K562 treated with DMSO at 1 percent for 24 hours (cell line): ENCODE data around the gene GRAMD1C. TPM values are rescaled to one million over a fixed set of nuclear protein-coding genes. Genes with fewer than 3 reads are reported as not detected.

Experiments used
- total RNA-seq: library from RNA; unstranded; fragments of 300-600 nt; gene quantifications from 2 replicates; pipeline ENCODE4 v1.2.3, GENCODE V29; 2022; ENCODE audit warnings: low read depth; ENCODE audit not compliant: insufficient read depth

Gene GRAMD1C
- not detected in 2 replicates for total RNA-seq

DNA sequence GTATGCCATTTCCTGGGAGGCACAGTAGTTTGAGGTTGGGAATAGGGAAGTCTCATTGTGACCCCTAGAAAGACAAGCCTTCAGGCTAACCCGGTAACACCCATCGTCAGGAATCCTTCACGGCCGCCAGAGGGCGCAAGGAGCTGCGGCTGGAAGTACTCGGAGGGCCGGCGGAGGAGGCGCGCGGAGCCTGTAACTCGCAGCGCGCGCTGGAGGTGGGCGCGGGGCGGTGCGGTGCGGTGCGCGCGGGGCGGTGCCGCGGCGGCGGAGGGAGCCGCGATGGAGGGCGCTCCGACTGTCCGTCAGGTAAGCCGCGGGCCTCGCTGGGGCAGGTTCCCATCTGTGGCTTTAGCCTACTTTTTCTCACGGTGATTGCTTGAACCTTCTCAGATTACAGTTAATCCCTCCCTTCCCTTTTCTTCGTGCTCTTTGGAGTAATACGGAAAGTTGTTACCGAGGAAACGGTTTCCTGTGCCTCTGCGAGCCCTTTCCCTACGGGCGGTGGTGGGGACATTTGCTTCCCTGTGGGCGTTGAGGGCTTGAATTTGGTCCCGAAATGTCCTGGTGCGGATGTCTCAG is at the start of gene GRAMD1C:
TSS of gene GRAMD1C (plus strand) at position 158 of the 579 bp plus-strand sequence. CDS start at position 280, 122 bp downstream.

DNA sequence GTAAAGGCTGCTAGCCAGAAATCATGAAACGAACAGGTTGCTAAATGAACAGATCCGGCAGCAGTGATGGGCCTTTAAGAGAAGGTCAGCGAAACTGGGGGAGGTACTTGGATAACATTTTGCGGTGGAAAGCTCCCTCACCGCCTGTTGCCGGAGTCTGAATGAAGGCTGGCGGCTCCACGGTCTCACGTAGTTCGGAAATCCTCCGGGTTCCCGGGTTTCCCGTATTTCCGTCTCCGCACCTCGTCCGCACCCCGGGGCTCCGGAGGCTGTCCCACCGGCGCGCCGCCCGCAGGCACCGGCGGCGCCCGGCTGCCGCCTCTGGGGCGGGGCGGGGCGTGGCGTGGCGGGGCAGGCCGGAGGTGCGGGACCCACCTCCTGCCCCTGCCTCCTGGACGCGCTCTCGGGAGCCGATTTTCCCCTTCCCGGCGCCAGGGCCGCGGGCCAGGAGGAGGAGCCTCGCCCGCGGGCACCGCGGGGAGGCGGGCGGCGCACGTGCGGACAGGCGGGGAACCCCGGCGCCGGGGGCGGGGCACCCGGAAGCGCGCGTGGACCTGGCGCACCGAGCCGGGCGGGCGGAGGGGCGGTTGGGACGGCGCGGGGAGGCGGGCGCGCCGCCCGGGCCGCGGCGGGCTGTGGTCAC is 108.9 kb downstream of the GRAMD1C start, which contains the start of gene ZDHHC23:
TSS of gene ZDHHC23 (plus strand) at position 642 of the 643 bp plus-strand sequence. CDS start 790 bp downstream, outside the sequence.

Other genes with a start within 250 kb of the GRAMD1C start
- gene USF3, start 142.1 kb upstream of the GRAMD1C start, total RNA-seq, result 1.4 TPM in 2 replicates
- 58.8 and 83.1 TPM in 2 replicates for gene NAA50, start 92.5 kb upstream of the GRAMD1C start, total RNA-seq
- 21.0 and 22.4 TPM in 2 replicates for gene ATP6V1A, start 91.8 kb upstream of the GRAMD1C start, total RNA-seq
- 0.12 and 0.67 TPM in 2 replicates for gene ZDHHC23, start 109.2 kb downstream of the GRAMD1C start, total RNA-seq
- gene CCDC191, start 217.7 kb downstream of the GRAMD1C start, total RNA-seq, result 0.29 TPM in 1 of 2 replicates, not detected in the other
- gene QTRT2, start 217.9 kb downstream of the GRAMD1C start, total RNA-seq, result 3.5 and 3.8 TPM in 2 replicates